HepG2 (cell line): ENCODE data around the gene COQ4. TPM values are rescaled to one million over a fixed set of nuclear protein-coding genes. Genes with fewer than 3 reads are reported as not detected.

Experiments
- ATAC-seq: fragments of 200-7000 bp; cut with Tn5 transposase; 3 replicates; pipeline ENCODE4 v1.9.1; 2020; ENCODE audit warnings: mild to moderate bottlenecking, moderate library complexity
- BruUV-seq: library from RNA; stranded (reverse); fragments of 400-500 nt; replicated peaks from 2 replicates; lab custom pipeline; 2021; lab: Mats Ljungman, UMichigan
- CTCF ChIA-PET: fragments of 300-600 bp; formaldehyde crosslinking; extraction: SDS; loops from one replicate; lab custom pipeline; 2021; ENCODE audit warnings: low total read pairs, inconsistent platforms, low intra/inter-chr PET ratio; lab: Yijun Ruan, JAX
- POLR2A ChIA-PET: fragments of 350-600 bp; sonication (Branson Sonifier 250); formaldehyde crosslinking; loops from one replicate; lab custom pipeline; 2020; ENCODE audit warnings: antibody characterized with exemption, inconsistent platforms; lab: Yijun Ruan, JAX
- DNase-seq: peaks from one replicate; pipeline ENCODE4 v3.0.0-alpha.2; 2015; ENCODE audit warnings: low spot score
- FAIRE-seq: peaks from 3 replicates; lab custom pipeline; 2011; peaks lifted over from hg19 to GRCh38; lab: Jason Lieb, UNC
- H2AFZ ChIP-seq: one replicate; pipeline ENCODE4 v1.6.1; 2011; ENCODE audit warnings: low read length, inconsistent platforms
- H3K27ac ChIP-seq: fragments of 300-600 bp; 3 replicates; pipeline ENCODE4 v1.8.0; 2011; ENCODE audit warnings: mixed run types, mild to moderate bottlenecking, mixed read lengths, low read length, inconsistent platforms; ENCODE audit not compliant: insufficient read depth; ENCODE audit errors: extremely low read length
- H3K27me3 ChIP-seq, 2 experiments: fragments of 200-600 bp in 1 of 2; 2 replicates in 1 of 2; 3 replicates in 1 of 2; pipeline versions ENCODE4 v1.6.0 to v1.8.0; 2011; ENCODE audit warnings: low read length in 2 of 2, mild to moderate bottlenecking in 2 of 2, moderate library complexity in 2 of 2, inconsistent platforms in 1 of 2; ENCODE audit not compliant: insufficient read depth in 2 of 2, control insufficient read depth in 1 of 2
- H3K36me3 ChIP-seq, 2 experiments: fragments of 200-600 bp in 1 of 2; replicated peaks in 1 of 2; 2 replicates in 1 of 2; 3 replicates in 1 of 2; pipeline versions ENCODE4 v1.5.1 to v1.8.0; 2011; ENCODE audit warnings: low read length in 2 of 2, inconsistent platforms in 1 of 2; ENCODE audit not compliant: insufficient read depth in 2 of 2, control insufficient read depth in 1 of 2
- H3K4me1 ChIP-seq: 2 replicates; pipeline ENCODE4 v1.5.1; 2012; ENCODE audit warnings: low read length, inconsistent platforms; ENCODE audit not compliant: insufficient read depth
- H3K4me2 ChIP-seq: 2 replicates; pipeline ENCODE4 v1.6.0; 2011; ENCODE audit warnings: low read depth, low read length, inconsistent platforms
- H3K4me3 ChIP-seq, 3 experiments: fragments of 200-600 bp in 1 of 3; sonication (generic), shearing (Covaris generic) in 1 of 3; replicated peaks in 1 of 3; 2 replicates each; pipeline ENCODE4 v1.5.1; 2011 to 2016; ENCODE audit warnings: low read length in 3 of 3, inconsistent platforms in 2 of 3, low read depth in 2 of 3, mild to moderate bottlenecking in 2 of 3, control low read depth in 1 of 3, mixed read lengths in 1 of 3; ENCODE audit not compliant: insufficient read depth in 1 of 3
- H3K79me2 ChIP-seq: one replicate; pipeline ENCODE4 v1.6.1; 2011; ENCODE audit warnings: low read length, inconsistent platforms; ENCODE audit not compliant: insufficient read depth
- H3K9ac ChIP-seq: 2 replicates; pipeline ENCODE4 v1.6.0; 2011; ENCODE audit warnings: mild to moderate bottlenecking, low read depth, low read length, inconsistent platforms; ENCODE audit not compliant: insufficient read depth
- H3K9me3 ChIP-seq: 2 replicates; pipeline ENCODE4 v1.5.1; 2012; ENCODE audit warnings: mild to moderate bottlenecking, low read length
- H4K20me1 ChIP-seq: 2 replicates; pipeline ENCODE4 v1.6.0; 2011; ENCODE audit warnings: inconsistent platforms, mild to moderate bottlenecking, low read length, moderate library complexity; ENCODE audit not compliant: insufficient read depth
- CBX1 ChIP-seq: IDR thresholded peaks from one replicate; pipeline ENCODE4 v1.6.1; 2016; ENCODE audit warnings: antibody characterized with exemption, low read depth
- CEBPB ChIP-seq: IDR thresholded peaks from 2 replicates; pipeline ENCODE4 v1.6.1; 2011; ENCODE audit warnings: low read depth, low read length, improper control_type of control experiment, borderline replicate concordance
- DPF2 ChIP-seq: sonication (generic); formaldehyde crosslinking; IDR thresholded peaks from 2 replicates; pipeline ENCODE4 v1.4.0; 2020; ENCODE audit warnings: mild to moderate bottlenecking, low read depth, missing genetic modification reagents, borderline replicate concordance
- FIP1L1 ChIP-seq: fragments of 200-400 bp; formaldehyde crosslinking; IDR thresholded peaks from 2 replicates; pipeline ENCODE4 v1.6.1; 2018; ENCODE audit warnings: low read depth, mild to moderate bottlenecking, low read length, moderate library complexity, borderline replicate concordance; ENCODE audit not compliant: insufficient read depth
- ISX ChIP-seq: sonication (generic); formaldehyde crosslinking; conservative IDR thresholded peaks from 2 replicates; pipeline ENCODE4 v1.5.0; 2020; ENCODE audit warnings: missing genetic modification reagents
- KLF6 ChIP-seq: IDR thresholded peaks from 2 replicates; pipeline ENCODE4 v1.8.0; 2016; ENCODE audit warnings: missing biosample characterization, missing genetic modification reagents
- MBD4 ChIP-seq: IDR thresholded peaks from 2 replicates; pipeline ENCODE4 v1.6.1; 2012; ENCODE audit warnings: low read length, inconsistent platforms, borderline replicate concordance
- RBM22 ChIP-seq: fragments of 200-400 bp; formaldehyde crosslinking; optimal IDR thresholded peaks from 2 replicates; pipeline ENCODE3; 2017; ENCODE audit warnings: mild to moderate bottlenecking, low read length, moderate library complexity
- SOX13 ChIP-seq, 3 experiments: fragments of 450-650 bp in 1 of 3; sonication (generic) in 1 of 3; formaldehyde crosslinking in 1 of 3; IDR thresholded peaks in 2 of 3; conservative IDR thresholded peaks in 1 of 3; 2 replicates each; pipeline versions ENCODE4 v1.5.0 to v1.6.1; 2016 to 2020; ENCODE audit warnings: antibody characterized with exemption in 1 of 3, mild to moderate bottlenecking in 1 of 3, missing compliant biosample characterization in 1 of 3, missing genetic modification reagents in 1 of 3, moderate library complexity in 1 of 3
- TBX2 ChIP-seq: sonication (generic); formaldehyde crosslinking; IDR thresholded peaks from 2 replicates; pipeline ENCODE4 v1.5.0; 2020; ENCODE audit warnings: missing genetic modification reagents, mild to moderate bottlenecking, borderline replicate concordance
- TOE1 ChIP-seq: sonication (generic); formaldehyde crosslinking; IDR thresholded peaks from 2 replicates; pipeline ENCODE4 v1.4.0; 2020; ENCODE audit warnings: mild to moderate bottlenecking, missing genetic modification reagents
- TP53 ChIP-seq: sonication (generic); formaldehyde crosslinking; conservative IDR thresholded peaks from 2 replicates; pipeline ENCODE4 v1.4.0; 2020; ENCODE audit warnings: missing genetic modification reagents
- ZNF143 ChIP-seq: sonication (generic); formaldehyde crosslinking; IDR thresholded peaks from 2 replicates; pipeline ENCODE4 v1.4.0; 2020; ENCODE audit warnings: missing genetic modification reagents
- ZNF558 ChIP-seq: sonication (generic); formaldehyde crosslinking; IDR thresholded peaks from 2 replicates; pipeline ENCODE4 v1.9.0; 2022; ENCODE audit warnings: mild to moderate bottlenecking, missing genetic modification reagents, borderline replicate concordance
- ZNF850 ChIP-seq: sonication (generic); formaldehyde crosslinking; conservative IDR thresholded peaks from 2 replicates; pipeline ENCODE4 v1.9.0; 2021; ENCODE audit warnings: mild to moderate bottlenecking, missing genetic modification reagents
- WGBS: methylation state at CpG from one replicate; pipeline ENCODE4 v1.1.6; 2017; ENCODE audit warnings: low lambda C conversion rate; 5-methylcytosine and 5-hydroxymethylcytosine counted together
- in situ Hi-C: cut with HindIII; loops from 2 replicates; pipeline ENCODE4 v1.10.0; 2017; ENCODE audit warnings: low pct_unique_long_range_greater_than_20kb; ENCODE audit not compliant: extremely low pct_ligation_motif_present
- intact Hi-C: fragments of 100-400 bp; cut with micrococcal nuclease; formaldehyde crosslinking; loops from one replicate; pipeline ENCODE4 v1.10.0; 2022; ENCODE audit not compliant: unreplicated experiment
- polyA plus RNA-seq, 8 experiments: library from polyadenylated mRNA; depleted of rRNA in 3 of 8; stranded (reverse) in 7 of 8; unstranded in 1 of 8; fragments of >200 nt; fragmentation: Illumina TruSeq in 4 of 8; extraction: Trizol in 4 of 8; gene quantifications; 2 replicates each; pipeline versions ENCODE4 v1.2.1 to v1.2.3, GENCODE V29; 2011 to 2016; ENCODE audit warnings: low read depth in 4 of 8, missing spikeins in 1 of 8, mixed read lengths in 1 of 8; ENCODE audit not compliant: insufficient read depth in 1 of 8
- total RNA-seq, 5 experiments: library from RNA; depleted of rRNA; stranded (reverse); fragments of >200 nt; fragmentation: Illumina TruSeq; extraction: Trizol; gene quantifications; 2 replicates each; pipeline ENCODE4 v1.2.3, GENCODE V29; 2016; ENCODE audit warnings: low read depth in 1 of 5
- TF ChIP-seq, protein P1 (sequence below): sonication (generic); formaldehyde crosslinking; IDR thresholded peaks from 2 replicates; pipeline ENCODE4 v1.5.0; 2020; ENCODE audit warnings: mild to moderate bottlenecking, missing genetic modification reagents
- TF ChIP-seq, protein P2 (sequence below): sonication (generic); formaldehyde crosslinking; IDR thresholded peaks from 2 replicates; pipeline ENCODE4 v1.4.0; 2020; ENCODE audit warnings: mild to moderate bottlenecking, missing genetic modification reagents

COQ4 gene
- total and polyA plus RNA-seq, 2 of the 13 experiments (the other 11 are each of a cell fraction or from before 2014, with no cell fraction given) = 26.1 to 36.0 TPM

DNA sequence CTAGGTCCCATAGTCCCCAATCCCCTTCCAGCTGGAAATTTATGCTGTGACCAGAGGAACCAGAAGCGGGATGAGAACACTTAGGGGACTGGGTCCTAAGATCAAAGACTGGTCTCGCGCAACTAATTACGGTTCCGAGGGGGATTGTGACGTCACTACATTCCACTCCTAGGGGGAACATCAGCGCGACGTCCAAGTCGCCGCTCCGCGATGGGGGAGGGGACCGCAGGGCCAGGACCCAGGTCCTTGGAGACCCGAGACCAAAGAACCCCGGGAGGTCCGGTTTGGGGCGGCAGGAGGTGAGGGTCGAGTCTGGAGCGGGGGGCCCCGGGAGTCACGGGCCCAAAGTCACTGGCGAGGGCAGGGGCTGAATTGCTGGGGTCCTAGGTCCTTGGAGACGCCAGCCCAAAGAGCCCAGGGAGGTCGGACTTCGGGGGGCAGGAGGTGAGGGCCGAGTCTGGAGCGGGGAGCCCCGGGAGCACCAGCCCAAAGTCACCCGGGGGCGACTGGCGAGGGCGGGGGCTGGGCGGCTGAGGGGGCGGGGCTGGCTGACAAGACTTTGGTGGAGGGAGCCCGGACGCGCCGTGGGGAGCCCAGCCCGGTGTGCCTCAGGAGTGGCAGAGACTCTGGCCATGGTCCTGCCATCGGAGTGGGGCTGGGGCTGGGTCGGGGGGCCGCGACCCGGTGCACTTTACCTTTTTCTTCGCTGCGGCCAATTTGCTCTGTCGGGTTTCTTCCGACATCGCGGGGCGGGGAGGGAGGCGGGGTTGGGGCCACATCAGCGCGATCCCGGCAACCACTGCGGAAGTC lies 47.2 kb upstream of the COQ4 start, which contains the start of gene GOLGA2 (continued):
- TF ChIP-seq, protein P1, sequence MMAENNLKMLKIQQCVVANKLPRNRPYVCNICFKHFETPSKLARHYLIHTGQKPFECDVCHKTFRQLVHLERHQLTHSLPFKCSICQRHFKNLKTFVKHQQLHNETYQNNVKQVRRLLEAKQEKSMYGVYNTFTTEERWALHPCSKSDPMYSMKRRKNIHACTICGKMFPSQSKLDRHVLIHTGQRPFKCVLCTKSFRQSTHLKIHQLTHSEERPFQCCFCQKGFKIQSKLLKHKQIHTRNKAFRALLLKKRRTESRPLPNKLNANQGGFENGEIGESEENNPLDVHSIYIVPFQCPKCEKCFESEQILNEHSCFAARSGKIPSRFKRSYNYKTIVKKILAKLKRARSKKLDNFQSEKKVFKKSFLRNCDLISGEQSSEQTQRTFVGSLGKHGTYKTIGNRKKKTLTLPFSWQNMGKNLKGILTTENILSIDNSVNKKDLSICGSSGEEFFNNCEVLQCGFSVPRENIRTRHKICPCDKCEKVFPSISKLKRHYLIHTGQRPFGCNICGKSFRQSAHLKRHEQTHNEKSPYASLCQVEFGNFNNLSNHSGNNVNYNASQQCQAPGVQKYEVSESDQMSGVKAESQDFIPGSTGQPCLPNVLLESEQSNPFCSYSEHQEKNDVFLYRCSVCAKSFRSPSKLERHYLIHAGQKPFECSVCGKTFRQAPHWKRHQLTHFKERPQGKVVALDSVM = no peak
- no peak for TF ChIP-seq DPF2 (CRISPR knock-in tag)
- TF ChIP-seq ZNF850 (CRISPR knock-in tag) = peak; percentile 35; the same call in 1 of the 2 replicates
- TF ChIP-seq ISX (CRISPR knock-in tag) = no peak
- 0 out of 2 replicates have a peak, but pooled peaks have one; percentile 5 for TF ChIP-seq ZNF558
- TF ChIP-seq CBX1 = no peak
- TF ChIP-seq, all 625 proteins: peak for 78

DNA sequence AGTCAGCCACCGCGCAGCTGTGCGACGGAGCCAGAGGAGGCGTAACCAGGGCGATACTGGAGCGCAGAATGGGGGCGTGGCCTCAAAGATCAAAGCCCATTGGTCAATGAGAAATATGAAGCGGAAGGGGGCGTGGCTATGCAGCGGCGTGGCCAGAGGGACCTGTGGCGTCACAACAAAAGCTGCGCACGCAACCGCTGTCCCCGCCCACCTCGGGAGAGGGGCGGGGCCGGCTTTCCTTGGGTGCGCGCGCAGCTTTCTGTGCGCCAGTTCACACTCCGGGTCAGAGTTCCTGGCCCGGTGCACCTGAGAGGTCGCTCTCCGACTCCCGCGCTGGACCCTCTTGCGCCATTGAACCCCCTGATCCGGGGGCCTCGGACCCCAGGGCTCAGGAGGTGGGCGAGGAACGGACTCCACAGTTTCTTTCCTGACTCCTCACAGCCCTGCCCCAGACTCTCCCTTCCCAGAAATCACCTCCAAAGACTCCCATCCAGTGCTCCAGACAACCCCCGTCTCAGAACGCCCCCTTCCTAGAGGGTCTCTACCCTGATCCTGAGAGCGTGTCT lies 46.5 kb upstream of the COQ4 start, which contains the start of gene SWI5:
Gene SWI5, plus strand, starts transcription at position 269 of the 566 bp plus-strand sequence.
- H3K4me1 ChIP-seq = peaks cover 29% of the 10 kb centered on the region
- in situ Hi-C loops (no loop called here), intact Hi-C loops (no loop called here)
- no peaks in the 10 kb centered on the region; a peak in 1 of 5 replicates for H3K27me3 ChIP-seq
- H3K36me3 ChIP-seq = peaks cover 6 to 23% of the 10 kb centered on the region in 2 experiments; a peak in 3 of 5 replicates
- BruUV-seq = no TSS peak
- peaks cover 30% of the 10 kb centered on the region for H3K79me2 ChIP-seq
- 0 out of 2 replicates have a peak, but pooled peaks cover 5% of the 10 kb centered on the region for H4K20me1 ChIP-seq
- no peaks in the 10 kb centered on the region for H3K9me3 ChIP-seq
- POLR2A ChIA-PET = interaction anchor here (0.5 to 2.1 kb wide), 26 partner anchors 8 to 279 kb away, joined by 3 to 21 read pairs (median 4); partner anchors contain the start of genes BBLN, CERCAM, GLE1 and SPTAN1
- peak within 1 kb of the TSS; percentile 94 for H3K9ac ChIP-seq
- H3K4me3 ChIP-seq = peak within 1 kb of the TSS; percentile 91 to 98 (median 96)
- H3K4me2 ChIP-seq = peak within 1 kb of the TSS; percentile 93
- H3K27ac ChIP-seq = peak within 1 kb of the TSS; percentile 85
- DNase-seq = peak; percentile 96
- peak; percentile 96 for ATAC-seq
- peak; percentile 97 for FAIRE-seq
- 0% methylated on average over 11 of the region's 38 CpGs for WGBS
- peak within 1 kb of the TSS; percentile 28 for H2AFZ ChIP-seq
- CTCF ChIA-PET = no interaction called here
- no peak; the same call in 1 of the 2 replicates for TF ChIP-seq TOE1 (CRISPR knock-in tag)
- no peak for TF ChIP-seq MBD4
- TF ChIP-seq TP53 (CRISPR knock-in tag) = no peak
- TF ChIP-seq KLF6 = peak; percentile 55; the same call in 1 of the 2 replicates
- no peak for TF ChIP-seq FIP1L1
- no peak for TF ChIP-seq RBM22
- peak; percentile 5; the same call in 1 of the 2 replicates for TF ChIP-seq CEBPB
- peak; percentile 84; the same call in 1 of the 2 replicates for TF ChIP-seq ZNF143 (CRISPR knock-in tag)
- TF ChIP-seq SOX13 (IDR thresholded peaks at IDR 0.05) = no peak
- TF ChIP-seq SOX13 (CRISPR knock-in tag; conservative IDR thresholded peaks at IDR 0.05 in 1 of 2, IDR thresholded peaks at IDR 0.05 in 1 of 2) = no peak
- TF ChIP-seq, protein P2, sequence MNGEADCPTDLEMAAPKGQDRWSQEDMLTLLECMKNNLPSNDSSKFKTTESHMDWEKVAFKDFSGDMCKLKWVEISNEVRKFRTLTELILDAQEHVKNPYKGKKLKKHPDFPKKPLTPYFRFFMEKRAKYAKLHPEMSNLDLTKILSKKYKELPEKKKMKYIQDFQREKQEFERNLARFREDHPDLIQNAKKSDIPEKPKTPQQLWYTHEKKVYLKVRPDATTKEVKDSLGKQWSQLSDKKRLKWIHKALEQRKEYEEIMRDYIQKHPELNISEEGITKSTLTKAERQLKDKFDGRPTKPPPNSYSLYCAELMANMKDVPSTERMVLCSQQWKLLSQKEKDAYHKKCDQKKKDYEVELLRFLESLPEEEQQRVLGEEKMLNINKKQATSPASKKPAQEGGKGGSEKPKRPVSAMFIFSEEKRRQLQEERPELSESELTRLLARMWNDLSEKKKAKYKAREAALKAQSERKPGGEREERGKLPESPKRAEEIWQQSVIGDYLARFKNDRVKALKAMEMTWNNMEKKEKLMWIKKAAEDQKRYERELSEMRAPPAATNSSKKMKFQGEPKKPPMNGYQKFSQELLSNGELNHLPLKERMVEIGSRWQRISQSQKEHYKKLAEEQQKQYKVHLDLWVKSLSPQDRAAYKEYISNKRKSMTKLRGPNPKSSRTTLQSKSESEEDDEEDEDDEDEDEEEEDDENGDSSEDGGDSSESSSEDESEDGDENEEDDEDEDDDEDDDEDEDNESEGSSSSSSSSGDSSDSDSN (CRISPR knock-in tag) = no peak
- 0 out of 2 replicates have a peak, but pooled peaks have one; percentile 11 for TF ChIP-seq TBX2 (CRISPR knock-in tag)
